ENCODE data around the gene POMT1.
A peak's percentile ranks its signal among the peaks of the same experiment; 100 is the strongest.

Gene POMT1

DNA sequence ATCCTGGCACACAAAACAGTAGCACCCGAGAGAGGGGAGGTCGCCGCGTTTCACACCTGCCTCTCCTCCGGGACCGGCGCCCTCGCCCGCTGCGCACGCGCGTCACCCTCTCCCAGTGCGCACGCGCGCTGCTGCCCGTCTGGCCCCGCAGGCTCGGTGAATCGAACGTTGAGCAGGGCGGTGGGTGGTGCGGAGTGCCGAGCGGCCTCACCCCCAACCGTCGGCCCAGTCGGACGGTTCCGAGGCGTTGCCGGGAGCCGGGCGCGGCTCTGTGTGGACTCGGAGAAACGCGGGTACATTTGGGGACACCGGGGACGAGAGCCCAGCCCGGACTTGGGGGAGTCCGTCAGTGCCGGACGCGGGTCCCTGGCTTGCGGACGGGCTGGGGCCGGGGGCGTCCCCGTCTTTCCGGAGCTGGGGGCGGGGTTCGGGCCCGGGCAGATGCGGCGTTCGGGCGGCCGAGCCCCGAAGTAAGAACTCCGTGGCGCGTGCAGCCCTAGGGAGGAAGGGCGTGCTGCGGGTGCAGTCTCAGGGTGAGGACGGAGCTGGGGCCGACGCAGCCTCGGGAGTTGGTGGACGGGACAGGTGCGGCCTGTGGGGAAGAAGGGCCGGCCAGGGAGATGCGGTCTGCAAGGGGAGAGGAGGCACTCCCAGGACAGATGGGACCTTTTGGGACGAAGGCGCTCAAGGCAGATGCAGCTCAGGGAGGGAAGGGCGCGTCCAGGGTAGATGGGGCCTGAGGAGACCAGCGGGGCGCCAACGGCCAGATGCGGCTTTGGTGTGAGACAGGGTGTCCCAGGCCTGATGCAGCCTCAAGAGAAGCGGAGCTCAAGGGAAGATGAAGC is at the start of gene POMT1:
POMT1 (plus strand) TSS at position 138 of the 845 bp plus-strand sequence. CDS start 1,301 bp downstream, outside the sequence.
- ChIA-PET POLR2A (interaction anchor here (0.5 to 1.5 kb wide), 9 partner anchors 16 to 346 kb away, joined by 3 to 7 read pairs (median 3); partner anchors contain the start of gene PRRT1B), CTCF (interaction anchor here (0.6 to 1.4 kb wide), 3 partner anchors 25 to 152 kb away, joined by 3 to 4 read pairs (median 3); no protein-coding TSS in a partner anchor)
- Histone ChIP-seq H3K4me3 (ENCODE audit: low read depth, low read length) (peak within 1 kb of the TSS; percentile 81), H3K9me3 (ENCODE audit: control insufficient read depth, insufficient read depth, low read depth, low read length) (no peaks in the 10 kb centered on the region), H3K36me3 (ENCODE audit: control insufficient read depth in 2 of 2, insufficient read depth in 1 of 2, low read length in 2 of 2) (peaks cover 4 to 50% of the 10 kb centered on the region in 2 experiments; a peak in 2 of 3 replicates), H3K4me1 (ENCODE audit: control insufficient read depth, insufficient read depth, low read length) (peaks cover 6% of the 10 kb centered on the region; the same call in 1 of the 2 replicates), H3K27ac (ENCODE audit: extremely low read depth, low read depth, low read length) (peak within 1 kb of the TSS; percentile 77)
- TF ChIP-seq ZNF2 (tag by site-specific recombination; IDR thresholded peaks at IDR 0.05) (peak; percentile 73; the same call in 1 of the 2 replicates), SCRT1 (tag by site-specific recombination; IDR thresholded peaks at IDR 0.05; ENCODE audit: borderline replicate concordance) (no peak), ZNF544 (tag by site-specific recombination; IDR thresholded peaks at IDR 0.05) (no peak), ZNF677 (tag by site-specific recombination; IDR thresholded peaks at IDR 0.05) (no peak), KLF8 (tag by site-specific recombination; IDR thresholded peaks at IDR 0.05) (peak; percentile 99), ZNF121 (tag by site-specific recombination; IDR thresholded peaks at IDR 0.05) (peak; percentile 43), ZFP69B (tag by site-specific recombination; IDR thresholded peaks at IDR 0.05) (no peak), ZNF837 (tag by site-specific recombination; IDR thresholded peaks at IDR 0.05) (no peak; the same call in 1 of the 2 replicates), ZSCAN4 (tag by site-specific recombination; IDR thresholded peaks at IDR 0.05) (no peak; the same call in 1 of the 2 replicates), ZNF473 (tag by site-specific recombination; IDR thresholded peaks at IDR 0.05) (no peak), KLF10 (tag by site-specific recombination; IDR thresholded peaks at IDR 0.05) (peak; percentile 72; the same call in 1 of the 2 replicates), HIC1 (tag by site-specific recombination; IDR thresholded peaks at IDR 0.05) (no peak), HOXA7 (CRISPR knock-in tag; IDR thresholded peaks at IDR 0.05; ENCODE audit: borderline replicate concordance) (no peak), ZNF596 (tag by site-specific recombination; IDR thresholded peaks at IDR 0.05) (no peak), ZNF404 (tag by site-specific recombination; IDR thresholded peaks at IDR 0.05) (no peak), ZNF501 (tag by site-specific recombination; IDR thresholded peaks at IDR 0.05) (peak; percentile 88; the same call in 1 of the 2 replicates), ZNF510 (tag by site-specific recombination; IDR thresholded peaks at IDR 0.05; ENCODE audit: insufficient replicate concordance) (no peak), ZNF274 (IDR thresholded peaks at IDR 0.05; ENCODE audit: low read length) (no peak), ZNF274 (tag by site-specific recombination; IDR thresholded peaks at IDR 0.05; ENCODE audit: borderline replicate concordance) (no peak), ZNF777 (tag by site-specific recombination; IDR thresholded peaks at IDR 0.05; ENCODE audit: borderline replicate concordance) (no peak; the same call in 1 of the 2 replicates), ZNF37A (tag by site-specific recombination; IDR thresholded peaks at IDR 0.05) (no peak), ZNF785 (tag by site-specific recombination; IDR thresholded peaks at IDR 0.05) (no peak; the same call in 1 of the 2 replicates), ZNF184 (tag by site-specific recombination; IDR thresholded peaks at IDR 0.05) (no peak), ZNF175 (tag by site-specific recombination; IDR thresholded peaks at IDR 0.05) (no peak), SP7 (tag by site-specific recombination; IDR thresholded peaks at IDR 0.05) (peak; percentile 82), REST (tag by site-specific recombination; IDR thresholded peaks at IDR 0.05) (no peak), GLIS1 (tag by site-specific recombination; IDR thresholded peaks at IDR 0.05) (peak; percentile 65), ZNF324 (tag by site-specific recombination; IDR thresholded peaks at IDR 0.05) (peak; percentile 55; the same call in 1 of the 2 replicates), ZSCAN30 (tag by site-specific recombination; IDR thresholded peaks at IDR 0.05) (no peak)
- TF ChIP-seq, protein P1, sequence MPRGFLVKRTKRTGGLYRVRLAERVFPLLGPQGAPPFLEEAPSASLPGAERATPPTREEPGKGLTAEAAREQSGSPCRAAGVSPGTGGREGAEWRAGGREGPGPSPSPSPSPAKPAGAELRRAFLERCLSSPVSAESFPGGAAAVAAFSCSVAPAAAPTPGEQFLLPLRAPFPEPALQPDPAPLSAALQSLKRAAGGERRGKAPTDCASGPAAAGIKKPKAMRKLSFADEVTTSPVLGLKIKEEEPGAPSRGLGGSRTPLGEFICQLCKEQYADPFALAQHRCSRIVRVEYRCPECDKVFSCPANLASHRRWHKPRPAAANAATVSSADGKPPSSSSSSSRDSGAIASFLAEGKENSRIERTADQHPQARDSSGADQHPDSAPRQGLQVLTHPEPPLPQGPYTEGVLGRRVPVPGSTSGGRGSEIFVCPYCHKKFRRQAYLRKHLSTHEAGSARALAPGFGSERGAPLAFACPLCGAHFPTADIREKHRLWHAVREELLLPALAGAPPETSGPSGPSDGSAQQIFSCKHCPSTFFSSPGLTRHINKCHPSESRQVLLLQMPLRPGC (tag by site-specific recombination; IDR thresholded peaks at IDR 0.05), result peak; percentile 30; the same call in 1 of the 2 replicates
